Measurements from ENCODE around the gene COQ10B. TPM values are rescaled to one million over a fixed set of nuclear protein-coding genes. Genes with fewer than 3 reads are reported as not detected.

COQ10B gene
- total and polyA plus RNA-seq, 8 donors, result 11.7 to 28.3 (median 14.7) TPM

DNA sequence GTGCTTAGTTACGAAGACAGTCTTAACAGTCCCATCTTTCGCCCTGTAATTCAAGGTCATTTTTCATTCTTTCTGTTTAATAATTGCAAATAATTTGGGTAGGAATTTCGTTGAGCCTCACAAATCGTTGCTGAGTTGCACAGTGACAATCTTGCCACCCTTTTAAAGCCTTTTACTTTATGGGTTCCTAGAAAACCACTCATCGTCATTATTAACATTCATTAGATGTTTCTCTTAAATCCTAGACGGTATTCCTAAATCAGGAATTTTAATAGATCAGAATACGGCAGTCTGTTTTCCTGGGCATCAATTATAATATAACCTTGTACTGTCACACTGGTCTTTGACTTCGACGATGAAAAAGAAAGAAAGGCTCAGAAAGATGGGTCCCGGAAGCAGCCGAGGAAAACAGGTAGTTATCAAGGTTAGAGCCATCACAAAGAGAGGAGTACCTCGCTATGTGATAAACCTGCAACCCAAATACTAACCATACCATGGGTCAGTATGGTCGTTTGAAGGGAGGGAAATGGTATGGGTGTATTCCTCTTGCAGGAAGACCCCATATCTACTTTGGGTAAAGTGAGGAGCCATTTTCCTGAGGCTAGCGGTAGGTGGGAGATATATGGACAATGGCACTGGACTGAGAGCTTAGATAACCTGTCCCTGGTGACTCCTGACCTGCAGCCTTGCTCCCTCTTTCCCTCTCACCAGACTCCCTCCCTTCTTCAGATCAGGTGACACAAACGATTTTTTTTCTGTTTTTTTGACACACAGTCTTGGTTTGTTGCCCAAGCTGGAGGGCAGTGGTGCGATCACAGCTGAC is 17.5 kb upstream of the COQ10B start:
- peak overlapping the region; percentile 70 to 84 for H3K4me3 ChIP-seq
- ATAC-seq (no peak), DNase-seq (no peak)
- intact Hi-C loops (cut with DNase I), result no loop called here
- no peaks in the 10 kb centered on the region for H3K36me3 ChIP-seq
- peak overlapping the region; percentile 97 to 98 for H3K27ac ChIP-seq
- TF ChIP-seq, protein P1, sequence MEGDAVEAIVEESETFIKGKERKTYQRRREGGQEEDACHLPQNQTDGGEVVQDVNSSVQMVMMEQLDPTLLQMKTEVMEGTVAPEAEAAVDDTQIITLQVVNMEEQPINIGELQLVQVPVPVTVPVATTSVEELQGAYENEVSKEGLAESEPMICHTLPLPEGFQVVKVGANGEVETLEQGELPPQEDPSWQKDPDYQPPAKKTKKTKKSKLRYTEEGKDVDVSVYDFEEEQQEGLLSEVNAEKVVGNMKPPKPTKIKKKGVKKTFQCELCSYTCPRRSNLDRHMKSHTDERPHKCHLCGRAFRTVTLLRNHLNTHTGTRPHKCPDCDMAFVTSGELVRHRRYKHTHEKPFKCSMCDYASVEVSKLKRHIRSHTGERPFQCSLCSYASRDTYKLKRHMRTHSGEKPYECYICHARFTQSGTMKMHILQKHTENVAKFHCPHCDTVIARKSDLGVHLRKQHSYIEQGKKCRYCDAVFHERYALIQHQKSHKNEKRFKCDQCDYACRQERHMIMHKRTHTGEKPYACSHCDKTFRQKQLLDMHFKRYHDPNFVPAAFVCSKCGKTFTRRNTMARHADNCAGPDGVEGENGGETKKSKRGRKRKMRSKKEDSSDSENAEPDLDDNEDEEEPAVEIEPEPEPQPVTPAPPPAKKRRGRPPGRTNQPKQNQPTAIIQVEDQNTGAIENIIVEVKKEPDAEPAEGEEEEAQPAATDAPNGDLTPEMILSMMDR (IDR thresholded peaks at IDR 0.05), result no peak
- no peaks in the 10 kb centered on the region for H3K9me3 ChIP-seq
- peaks cover 20 to 41% of the 10 kb centered on the region in 2 donors for H3K4me1 ChIP-seq
- H3K27me3 ChIP-seq, result no peaks in the 10 kb centered on the region

DNA sequence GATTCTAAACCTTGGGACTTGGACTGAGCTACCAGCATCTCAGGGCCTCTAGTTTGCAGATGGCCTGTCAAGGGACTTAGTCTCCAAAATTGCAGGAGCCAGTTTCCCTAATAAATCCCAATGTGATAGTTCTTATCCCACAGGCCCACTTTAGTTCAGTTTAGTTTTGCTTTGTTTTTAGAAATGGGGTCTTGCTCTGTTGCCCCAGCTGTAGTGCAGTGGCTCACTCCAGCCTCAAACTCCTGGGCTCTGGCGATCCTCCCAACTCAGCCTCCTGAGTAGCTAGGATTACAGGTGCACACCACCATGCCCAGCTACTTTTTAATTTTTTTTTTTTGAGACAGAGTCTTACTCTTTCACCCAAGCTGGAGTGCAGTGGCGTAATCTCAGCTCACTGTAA is 16.0 kb upstream of the COQ10B start:
- ATAC-seq, result no peak
- H3K27ac ChIP-seq, result no peak overlapping the region

DNA sequence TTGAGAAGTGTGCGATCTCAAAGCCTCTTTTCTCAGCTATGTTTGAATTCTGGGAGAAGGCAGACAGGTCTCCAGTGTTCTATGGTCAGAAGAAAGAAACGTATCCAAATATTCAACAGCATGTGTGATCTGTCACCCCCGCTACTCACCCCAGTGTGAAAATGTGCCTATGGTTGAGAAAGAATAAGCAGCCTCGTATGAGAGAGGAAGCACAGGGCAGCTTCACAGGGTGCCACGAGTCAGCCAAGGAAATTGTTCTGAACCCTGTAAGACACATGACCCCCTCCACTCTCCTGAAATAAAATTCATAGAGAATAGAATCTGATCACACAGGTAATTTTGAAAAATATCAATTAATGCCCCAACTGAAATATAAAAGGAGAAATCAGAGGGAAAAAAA is 10.5 kb upstream of the COQ10B start:
- H3K27me3 ChIP-seq, result no peaks in the 10 kb centered on the region
- intact Hi-C loops (cut with DNase I), result no loop called here
- H3K9me3 ChIP-seq, result no peaks in the 10 kb centered on the region
- DNase-seq (no peak), ATAC-seq (peak; percentile 64)
- H3K36me3 ChIP-seq, result no peaks in the 10 kb centered on the region
- H3K27ac ChIP-seq, result peak overlapping the region in 1 of 2 donors; percentile 59
- H3K4me3 ChIP-seq, result no peak overlapping the region
- H3K4me1 ChIP-seq, result peaks cover 0 to 23% of the 10 kb centered on the region in 2 donors
- TF ChIP-seq, protein P1 (IDR thresholded peaks at IDR 0.05), result no peak

More for the DNA sequence above, 16.0 kb upstream of the COQ10B start:
- no peaks in the 10 kb centered on the region for H3K27me3 ChIP-seq
- intact Hi-C loops (cut with DNase I), result no loop called here
- no peaks in the 10 kb centered on the region for H3K36me3 ChIP-seq
- no peak for DNase-seq
- H3K4me3 ChIP-seq, result no peak overlapping the region
- TF ChIP-seq, protein P1 (IDR thresholded peaks at IDR 0.05), result no peak
- no peaks in the 10 kb centered on the region for H3K9me3 ChIP-seq
- H3K4me1 ChIP-seq, result peaks cover 11 to 25% of the 10 kb centered on the region in 2 donors

DNA sequence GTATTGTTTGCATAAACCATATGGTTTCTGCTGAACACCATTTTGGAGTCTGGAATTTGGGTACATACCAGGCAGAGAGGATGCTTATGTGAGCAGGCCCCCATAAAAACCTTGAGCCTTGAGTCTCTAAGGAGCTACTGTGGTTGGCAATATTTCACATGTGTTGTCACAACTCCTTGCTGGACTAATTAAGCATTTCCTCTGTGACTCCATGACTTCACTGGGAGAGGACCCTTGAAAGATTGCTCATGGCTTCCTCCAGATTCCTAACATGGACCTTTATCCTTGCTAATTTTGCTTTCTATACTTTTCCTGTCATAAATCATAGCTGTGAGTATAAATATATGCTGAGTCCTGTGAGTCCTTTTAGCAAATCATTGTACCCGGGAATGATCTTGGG is 7.6 kb upstream of the COQ10B start:
- no peaks in the 10 kb centered on the region for H3K9me3 ChIP-seq
- no peak overlapping the region for H3K4me3 ChIP-seq
- ATAC-seq (no peak), DNase-seq (no peak)
- TF ChIP-seq, protein P1 (IDR thresholded peaks at IDR 0.05), result no peak
- no peaks in the 10 kb centered on the region for H3K27me3 ChIP-seq
- no peak overlapping the region for H3K27ac ChIP-seq
- no peaks in the 10 kb centered on the region for H3K36me3 ChIP-seq
- H3K4me1 ChIP-seq, result peaks cover 0 to 23% of the 10 kb centered on the region in 2 donors
- intact Hi-C loops (cut with DNase I), result no loop called here

DNA sequence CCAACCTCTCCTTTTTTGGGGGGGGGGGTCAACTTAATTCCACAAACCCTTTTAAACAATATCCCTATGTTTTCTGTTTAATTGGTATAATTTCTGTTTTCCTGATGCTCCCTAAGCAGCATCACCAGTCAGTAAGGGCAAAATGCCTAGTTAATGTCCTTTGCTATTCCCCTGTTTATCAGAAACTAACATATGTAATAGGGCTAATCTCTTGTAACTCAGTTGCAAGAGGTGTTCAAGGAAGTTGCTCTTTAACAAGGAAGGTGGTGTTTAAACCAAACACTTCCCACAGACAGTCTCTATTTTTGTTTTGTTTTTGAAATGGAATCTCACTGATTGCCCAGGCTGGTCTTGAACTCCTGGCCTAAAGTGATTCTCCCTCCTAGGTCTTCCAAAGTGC is 6.5 kb upstream of the COQ10B start:
- TF ChIP-seq, protein P1 (IDR thresholded peaks at IDR 0.05), result no peak
- intact Hi-C loops (cut with DNase I), result no loop called here
- H3K27ac ChIP-seq, result no peak overlapping the region
- peaks cover 0 to 23% of the 10 kb centered on the region in 2 donors for H3K4me1 ChIP-seq
- H3K9me3 ChIP-seq, result no peaks in the 10 kb centered on the region
- ATAC-seq (no peak), DNase-seq (no peak)
- H3K27me3 ChIP-seq, result no peaks in the 10 kb centered on the region
- H3K4me3 ChIP-seq, result no peak overlapping the region
- no peaks in the 10 kb centered on the region for H3K36me3 ChIP-seq
